Spleen (tissue), 7 donors: ENCODE data around the gene ZNF771.

ENCODE experiments used
- POLR2A ChIP-seq, 3 donors: fragments of 450-650 bp; IDR thresholded peaks; one replicate each; pipeline ENCODE4 v1.5.1; 2017; ENCODE audit warnings: antibody characterized with exemption in 3 of 3, mild to moderate bottlenecking in 1 of 3
- POLR2AphosphoS5 ChIP-seq, 3 donors: sonication (generic); formaldehyde crosslinking; IDR thresholded peaks; one replicate each; pipeline ENCODE4 v1.5.1; 2017; ENCODE audit warnings: antibody characterized with exemption in 3 of 3
- TF ChIP-seq, protein P1 (sequence below), 11 experiments: fragments of 200-600 bp in 7 of 11; fragments of 450-650 bp in 4 of 11; sonication (generic) in 4 of 11; IDR thresholded peaks in 8 of 11; conservative IDR thresholded peaks in 3 of 11; 1 replicate in 7 of 11; 2 replicates in 4 of 11; pipeline versions ENCODE4 v1.4.0 to v1.8.0; 2016 to 2021; ENCODE audit warnings: antibody characterized with exemption in 11 of 11, inconsistent platforms in 4 of 11, mild to moderate bottlenecking in 1 of 11
- donor health status: DM: no; HTN: no; CAD: no; lungs with moderate emphysema.
- donor health status: DM: no; HTN: no; CAD: no.
- donor health status: DM: no; HTN: no; CAD: no.

GRCh38 chr16:30464078-30464477 is 56.7 kb downstream of the ZNF771 start:
- TF ChIP-seq POLR2AphosphoS5 (IDR thresholded peaks at IDR 0.05) (no peak), POLR2A (IDR thresholded peaks at IDR 0.05) (no peak)
- TF ChIP-seq, protein P1, sequence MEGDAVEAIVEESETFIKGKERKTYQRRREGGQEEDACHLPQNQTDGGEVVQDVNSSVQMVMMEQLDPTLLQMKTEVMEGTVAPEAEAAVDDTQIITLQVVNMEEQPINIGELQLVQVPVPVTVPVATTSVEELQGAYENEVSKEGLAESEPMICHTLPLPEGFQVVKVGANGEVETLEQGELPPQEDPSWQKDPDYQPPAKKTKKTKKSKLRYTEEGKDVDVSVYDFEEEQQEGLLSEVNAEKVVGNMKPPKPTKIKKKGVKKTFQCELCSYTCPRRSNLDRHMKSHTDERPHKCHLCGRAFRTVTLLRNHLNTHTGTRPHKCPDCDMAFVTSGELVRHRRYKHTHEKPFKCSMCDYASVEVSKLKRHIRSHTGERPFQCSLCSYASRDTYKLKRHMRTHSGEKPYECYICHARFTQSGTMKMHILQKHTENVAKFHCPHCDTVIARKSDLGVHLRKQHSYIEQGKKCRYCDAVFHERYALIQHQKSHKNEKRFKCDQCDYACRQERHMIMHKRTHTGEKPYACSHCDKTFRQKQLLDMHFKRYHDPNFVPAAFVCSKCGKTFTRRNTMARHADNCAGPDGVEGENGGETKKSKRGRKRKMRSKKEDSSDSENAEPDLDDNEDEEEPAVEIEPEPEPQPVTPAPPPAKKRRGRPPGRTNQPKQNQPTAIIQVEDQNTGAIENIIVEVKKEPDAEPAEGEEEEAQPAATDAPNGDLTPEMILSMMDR (IDR thresholded peaks at IDR 0.05 in 8 of 11, conservative IDR thresholded peaks at IDR 0.05 in 3 of 11): no peak
